Measurements from ENCODE around the gene GAGE13. TPM values are rescaled to one million over a fixed set of nuclear protein-coding genes. Genes with fewer than 3 reads are reported as not detected.
"Not testable (repeated sequence)": the region's sequence is repeated elsewhere in the genome, so short reads cannot be mapped to it uniquely, and the experiment has no call there.

Gene GAGE13
- total RNA-seq, 2 donors from 2014 or later: not detected

GRCh38 chrX:49341449-49341848 is 10.1 kb downstream of the GAGE13 start:
- H3K4me3 ChIP-seq, H3K9me3 ChIP-seq, H3K27me3 ChIP-seq, H3K27ac ChIP-seq, H3K36me3 ChIP-seq, H3K4me1 ChIP-seq: not testable (repeated sequence)
- peak; percentile 69 for DNase-seq (ENCODE audit: low spot score)

GRCh38 chrX:49344496-49345175 is 13.3 kb downstream of the GAGE13 start:
- not testable (repeated sequence) for H3K4me1 ChIP-seq, H3K27me3 ChIP-seq, H3K36me3 ChIP-seq, H3K27ac ChIP-seq, H3K4me3 ChIP-seq, H3K9me3 ChIP-seq
- peak; percentile 56 for DNase-seq (ENCODE audit: low spot score)

DNA sequence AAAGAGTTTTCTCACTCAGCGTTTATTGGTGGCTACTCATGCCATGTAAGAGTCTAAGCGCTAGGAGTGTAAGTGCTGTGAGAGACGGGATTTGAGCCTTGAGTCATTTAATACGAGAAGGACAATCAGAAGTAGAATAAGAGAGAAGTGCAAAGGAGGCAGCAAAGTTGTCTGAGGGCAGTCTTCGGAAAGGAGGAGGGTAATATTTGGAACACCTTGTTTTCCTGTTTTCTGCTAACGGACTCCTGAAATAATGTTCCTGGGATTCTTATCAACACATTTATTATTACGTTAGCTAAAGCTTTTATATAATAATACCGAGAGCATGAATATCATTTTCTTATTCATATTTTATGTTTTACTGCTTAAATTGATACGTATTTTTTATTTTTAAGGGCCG is 14.0 kb downstream of the GAGE13 start:
- H3K27ac ChIP-seq, H3K27me3 ChIP-seq, H3K4me1 ChIP-seq, H3K36me3 ChIP-seq, H3K9me3 ChIP-seq, H3K4me3 ChIP-seq: not testable (repeated sequence)
- DNase-seq (ENCODE audit: low spot score): peak; percentile 57

DNA sequence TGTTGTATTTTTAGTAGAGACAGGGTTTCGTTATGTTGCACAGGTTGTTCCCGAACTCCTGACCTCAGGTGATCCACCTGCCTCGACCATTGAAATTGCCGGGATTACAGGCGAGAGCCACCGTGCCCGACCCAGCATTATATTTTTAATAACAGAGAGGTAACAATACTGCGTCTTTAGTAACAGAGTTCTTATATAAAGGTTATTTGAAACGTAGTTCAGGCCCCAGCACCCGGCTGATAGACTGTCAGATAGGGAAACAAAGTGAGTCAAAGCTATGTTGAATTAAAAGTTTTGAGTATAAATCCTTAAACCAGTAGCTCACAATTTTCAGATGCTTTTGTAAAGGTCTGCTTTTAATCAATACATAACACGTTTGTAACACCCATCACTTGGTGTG is 14.8 kb downstream of the GAGE13 start:
- H3K4me1 ChIP-seq, H3K9me3 ChIP-seq, H3K4me3 ChIP-seq, H3K36me3 ChIP-seq, H3K27me3 ChIP-seq, H3K27ac ChIP-seq: not testable (repeated sequence)
- DNase-seq (ENCODE audit: low spot score): peak; percentile 80

Other genes starting within 250 kb of the GAGE13 start
- 10 to 100 TPM; 17.7 to 26.1 TPM for gene GPKOW, start 207.8 kb upstream of the GAGE13 start, total RNA-seq
- 10 to 100 TPM; 18.9 to 23.4 TPM for gene MAGIX, start 168.8 kb upstream of the GAGE13 start, total RNA-seq
- 10 to 100 TPM; 47.8 to 64.8 TPM for gene PLP2, start 159.7 kb upstream of the GAGE13 start, total RNA-seq
- 10 to 100 TPM in 1 of 2 donors, 1 to 10 TPM in 1; 7.2 to 12.7 TPM for gene PRICKLE3, start 145.2 kb upstream of the GAGE13 start, total RNA-seq
- 1 to 10 TPM; 2.8 to 3.5 TPM for gene SYP, start 131.4 kb upstream of the GAGE13 start, total RNA-seq
- gene CACNA1F, start 98.2 kb upstream of the GAGE13 start, total RNA-seq: under 1 TPM; 0.08 to 0.11 TPM
- gene CCDC22, start 96.1 kb upstream of the GAGE13 start, total RNA-seq: 10 to 100 TPM in 1 of 2 donors, 1 to 10 TPM in 1; 9.5 to 14.4 TPM
- not detected for gene FOXP3, start 66.9 kb upstream of the GAGE13 start, total RNA-seq
- 10 to 100 TPM; 24.2 to 29.6 TPM for gene PPP1R3F, start 61.8 kb upstream of the GAGE13 start, total RNA-seq
- not detected for gene GAGE10, start 27.9 kb upstream of the GAGE13 start, total RNA-seq
- gene GAGE12J, start 9.5 kb upstream of the GAGE13 start, total RNA-seq: not detected
- gene GAGE12C, start 200.6 kb downstream of the GAGE13 start, total RNA-seq: not detected
- not detected for gene GAGE12D, start 210.2 kb downstream of the GAGE13 start, total RNA-seq
- not detected for gene GAGE12E, start 219.7 kb downstream of the GAGE13 start, total RNA-seq
- gene GAGE12F, start 229.3 kb downstream of the GAGE13 start, total RNA-seq: not detected
- not detected for gene GAGE12G, start 238.8 kb downstream of the GAGE13 start, total RNA-seq
- gene GAGE12H, start 248.4 kb downstream of the GAGE13 start, total RNA-seq: not detected

All from right atrium auricular region (tissue), 2 donors.